Measurements from ENCODE around the gene DNAH9.
A peak's percentile ranks its signal among the peaks of the same experiment; 100 is the strongest.

The DNAH9 gene

GRCh38 chr17:11991461-11991860 is 393.2 kb downstream of the DNAH9 start:
- no peak for DNase-seq

- peak; percentile 29 for DNase-seq
These were observed 398.5 kb downstream of the DNAH9 start for GRCh38 chr17:11996722-11997146.

DNA sequence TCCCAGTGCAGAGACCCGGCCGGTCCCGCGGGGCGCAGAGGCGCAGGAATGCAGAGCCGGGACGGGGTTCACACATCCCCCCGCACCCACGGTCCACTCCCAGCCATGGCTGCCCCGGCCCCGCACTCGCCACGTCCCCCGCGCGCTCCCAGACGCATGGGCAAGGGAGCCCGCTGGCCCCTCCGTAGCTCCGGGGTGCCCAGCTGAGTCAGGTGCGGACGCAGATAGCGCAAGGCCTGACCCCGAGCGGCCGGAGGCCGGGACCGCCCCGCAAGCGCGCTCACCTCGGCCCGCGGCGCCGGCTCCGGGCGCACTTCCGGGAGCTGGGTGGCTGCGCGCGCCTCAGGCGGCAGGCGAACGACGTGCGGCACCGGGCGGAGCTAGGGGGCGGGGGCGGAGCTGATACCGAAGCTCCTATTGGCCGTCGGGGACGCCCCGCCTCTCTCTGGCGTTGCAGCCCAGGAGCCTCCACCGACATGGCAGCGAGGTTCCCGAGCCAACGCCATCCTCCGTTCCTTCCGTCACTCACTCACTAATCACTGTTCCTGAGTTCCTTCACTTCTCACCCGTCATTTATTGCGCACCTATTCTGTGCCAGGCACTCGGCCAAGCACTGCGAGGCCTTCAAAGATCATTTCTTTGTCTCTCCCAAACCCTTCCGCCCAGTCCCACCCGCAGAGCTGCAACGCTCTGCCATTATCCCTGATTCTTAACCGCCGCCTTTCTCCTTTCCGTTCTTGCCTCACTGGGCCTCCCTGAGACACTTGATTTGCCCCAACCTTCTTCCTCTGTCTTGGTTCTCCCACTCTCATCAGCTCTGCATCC is 399.1 kb downstream of the DNAH9 start, which contains the start of gene ZNF18:
ZNF18 (minus strand) TSS at position 329 of the 825 bp plus-strand sequence. CDS start 4,646 bp downstream, outside the sequence.
- DNase-seq = peak; percentile 58

GRCh38 chr17:11997972-11998233 is 399.6 kb downstream of the DNAH9 start:
- DNase-seq = no peak

DNA sequence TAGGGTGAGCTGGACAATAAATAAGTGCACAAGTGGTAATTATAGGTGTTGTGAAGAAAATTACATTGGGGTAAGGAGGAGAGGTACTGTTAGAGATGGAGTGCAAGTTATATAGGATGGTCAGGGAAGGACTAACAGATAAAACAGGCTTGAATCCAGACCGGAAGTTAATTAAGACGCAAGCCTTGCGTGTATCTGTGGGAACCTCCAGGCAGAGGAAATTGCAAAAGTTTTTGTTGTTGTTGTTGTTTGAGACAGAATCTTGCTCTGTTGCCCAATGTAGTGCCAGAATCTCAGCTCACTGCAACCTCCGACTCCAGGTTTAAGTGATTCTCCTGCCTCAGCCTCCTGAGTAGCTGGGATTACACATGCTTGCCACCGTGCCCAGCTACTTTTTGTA is 401.4 kb downstream of the DNAH9 start:
- no peak for DNase-seq

- no peak for DNase-seq
These were observed 409.2 kb downstream of the DNAH9 start for GRCh38 chr17:12007466-12007865.
